ENCODE data around the gene MRPS21. TPM values are rescaled to one million over a fixed set of nuclear protein-coding genes. Genes with fewer than 3 reads are reported as not detected.

Gene MRPS21
- total RNA-seq, 2 donors from 2014 or later = 17.9 to 23.4 TPM

DNA sequence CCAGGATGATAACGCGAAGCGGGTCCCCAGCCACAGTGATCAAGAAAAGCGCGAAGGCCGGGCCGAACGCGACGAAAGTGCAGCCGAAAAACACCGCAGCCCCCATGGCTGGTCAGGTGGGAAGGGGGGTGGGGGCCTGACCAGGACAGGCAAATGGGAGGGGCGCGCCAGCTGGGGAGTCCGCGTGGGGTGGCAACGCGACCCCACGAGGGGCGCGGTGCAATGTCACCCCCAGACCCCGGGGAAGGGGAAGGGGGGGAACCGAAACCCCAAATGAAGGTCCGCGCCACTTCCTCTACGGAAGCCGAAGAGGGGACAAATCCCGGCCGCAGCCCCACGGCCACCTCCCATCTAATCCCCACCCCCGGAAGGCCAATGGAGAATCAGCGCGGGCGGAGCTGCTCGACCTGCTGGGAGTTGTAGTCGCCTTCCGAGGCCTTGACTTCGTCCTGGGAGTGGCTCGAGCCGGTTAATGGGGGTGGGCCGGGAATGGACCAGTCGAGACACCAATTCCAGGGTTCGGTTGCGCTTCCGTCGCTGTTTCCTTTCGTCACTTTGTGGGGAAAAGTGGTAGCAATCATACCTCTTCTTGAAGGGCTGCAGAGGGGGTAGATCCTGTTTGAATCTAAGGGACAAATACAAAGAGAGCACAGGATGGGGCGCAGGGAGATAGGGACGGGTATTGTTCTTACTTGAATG lies 24.8 kb upstream of the MRPS21 start, which contains the start of gene APH1A:
TSS of gene APH1A (minus strand) at position 312 of the 699 bp plus-strand sequence. CDS start at position 106, 206 bp downstream.
- peaks cover 0 to 10% of the 10 kb centered on the region in 2 donors for H3K36me3 ChIP-seq (replicated peaks in 1 of 2; ENCODE audit: insufficient read depth in 1 of 2, low read depth in 2 of 2)
- peak; percentile 99 for ATAC-seq
- no peaks in the 10 kb centered on the region for H3K27me3 ChIP-seq
- peak within 1 kb of the TSS; percentile 92 to 98 for H3K4me3 ChIP-seq
- TF ChIP-seq, protein P1, sequence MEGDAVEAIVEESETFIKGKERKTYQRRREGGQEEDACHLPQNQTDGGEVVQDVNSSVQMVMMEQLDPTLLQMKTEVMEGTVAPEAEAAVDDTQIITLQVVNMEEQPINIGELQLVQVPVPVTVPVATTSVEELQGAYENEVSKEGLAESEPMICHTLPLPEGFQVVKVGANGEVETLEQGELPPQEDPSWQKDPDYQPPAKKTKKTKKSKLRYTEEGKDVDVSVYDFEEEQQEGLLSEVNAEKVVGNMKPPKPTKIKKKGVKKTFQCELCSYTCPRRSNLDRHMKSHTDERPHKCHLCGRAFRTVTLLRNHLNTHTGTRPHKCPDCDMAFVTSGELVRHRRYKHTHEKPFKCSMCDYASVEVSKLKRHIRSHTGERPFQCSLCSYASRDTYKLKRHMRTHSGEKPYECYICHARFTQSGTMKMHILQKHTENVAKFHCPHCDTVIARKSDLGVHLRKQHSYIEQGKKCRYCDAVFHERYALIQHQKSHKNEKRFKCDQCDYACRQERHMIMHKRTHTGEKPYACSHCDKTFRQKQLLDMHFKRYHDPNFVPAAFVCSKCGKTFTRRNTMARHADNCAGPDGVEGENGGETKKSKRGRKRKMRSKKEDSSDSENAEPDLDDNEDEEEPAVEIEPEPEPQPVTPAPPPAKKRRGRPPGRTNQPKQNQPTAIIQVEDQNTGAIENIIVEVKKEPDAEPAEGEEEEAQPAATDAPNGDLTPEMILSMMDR (IDR thresholded peaks at IDR 0.05) = no peak
- peak; percentile 19 to 76 (median 63) for TF ChIP-seq POLR2A (IDR thresholded peaks at IDR 0.05)
- intact Hi-C loops (cut with DNase I) = no loop called here
- 0 to 1% methylated on average over 26 to 43 of the region's 49 CpGs for WGBS, 2 donors
- peaks cover 12% of the 10 kb centered on the region for H3K4me1 ChIP-seq
- H3K9me3 ChIP-seq = no peaks in the 10 kb centered on the region
- peak; percentile 94 to 97 (median 96) for DNase-seq
- H3K27ac ChIP-seq = peak within 1 kb of the TSS; percentile 70 to 93 (median 88)

DNA sequence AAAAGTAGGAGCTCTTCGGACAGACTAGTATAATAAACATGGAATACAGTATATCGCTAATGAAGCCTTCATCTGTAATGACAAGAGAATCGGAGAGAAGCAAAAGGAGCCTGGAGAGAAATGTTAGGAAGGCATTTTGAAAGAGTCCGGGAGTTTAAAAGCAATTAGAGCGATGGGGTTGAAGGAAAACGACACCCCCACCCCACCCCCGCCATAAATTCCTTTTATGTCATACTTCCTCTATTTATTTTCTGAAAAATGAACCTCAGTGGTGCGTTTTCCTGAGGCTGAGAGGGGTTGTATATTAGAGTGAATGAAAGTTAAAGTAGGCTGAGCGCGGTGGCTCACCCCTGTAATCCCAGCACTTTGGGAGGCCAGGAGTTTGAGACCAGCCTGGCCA lies 24.2 kb upstream of the MRPS21 start:
- 31 to 43% methylated on average over 10 of the region's 10 CpGs for WGBS, 2 donors
- DNase-seq (no peak), ATAC-seq (no peak)
- Histone ChIP-seq H3K27me3 (no peaks in the 10 kb centered on the region), H3K27ac (peak overlapping the region in 3 of 4 donors; percentile 87 to 93 (median 90)), H3K36me3 (replicated peaks in 1 of 2; ENCODE audit: insufficient read depth in 1 of 2, low read depth in 2 of 2) (peaks cover 0 to 9% of the 10 kb centered on the region in 2 donors), H3K9me3 (no peaks in the 10 kb centered on the region), H3K4me1 (peaks cover 12% of the 10 kb centered on the region), H3K4me3 (no peak overlapping the region)
- TF ChIP-seq, protein P1 (IDR thresholded peaks at IDR 0.05) = no peak
- no peak for TF ChIP-seq POLR2A (IDR thresholded peaks at IDR 0.05)
- intact Hi-C loops (cut with DNase I) = no loop called here

DNA sequence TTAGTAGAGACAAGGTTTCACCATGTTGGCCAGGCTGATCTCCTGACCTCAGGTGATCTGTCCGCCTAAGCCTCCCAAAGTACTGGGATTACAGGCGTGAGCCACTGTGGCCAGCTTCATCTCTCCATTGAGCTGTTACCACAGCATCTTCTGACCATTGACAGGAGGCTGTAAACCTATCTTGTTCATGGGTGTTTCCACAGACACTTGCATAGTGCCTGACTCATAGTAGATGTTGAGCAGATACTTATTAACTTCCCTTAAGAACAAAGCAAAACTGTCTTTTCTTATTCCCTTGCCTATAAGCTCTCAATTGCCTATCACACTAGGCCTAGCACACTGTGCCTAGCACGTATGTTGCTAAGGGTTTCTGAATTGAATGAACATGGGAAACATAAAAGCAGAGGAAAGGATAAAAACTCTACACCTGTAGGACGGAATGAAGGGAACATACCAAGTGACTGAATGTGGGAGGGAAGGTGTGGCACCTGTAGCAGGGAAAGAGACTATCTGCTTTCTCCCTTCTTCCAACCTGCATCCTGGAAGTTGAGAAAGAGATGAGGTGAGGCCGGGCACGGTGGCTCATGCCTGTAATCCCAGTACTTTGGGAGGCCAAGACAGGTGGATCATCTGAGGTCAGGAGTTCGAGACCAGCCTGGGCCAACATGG lies 22.2 kb upstream of the MRPS21 start:
- Histone ChIP-seq H3K27me3 (no peaks in the 10 kb centered on the region), H3K27ac (no peak overlapping the region), H3K4me3 (no peak overlapping the region), H3K4me1 (peaks cover 12% of the 10 kb centered on the region), H3K9me3 (no peaks in the 10 kb centered on the region), H3K36me3 (replicated peaks in 1 of 2; ENCODE audit: insufficient read depth in 1 of 2, low read depth in 2 of 2) (peaks cover 0 to 3% of the 10 kb centered on the region in 2 donors)
- DNase-seq (no peak), ATAC-seq (no peak)
- intact Hi-C loops (cut with DNase I) = no loop called here
- TF ChIP-seq, protein P1 (IDR thresholded peaks at IDR 0.05) = no peak
- no peak for TF ChIP-seq POLR2A (IDR thresholded peaks at IDR 0.05)
- 70 to 81% methylated on average over 7 of the region's 7 CpGs for WGBS, 2 donors

DNA sequence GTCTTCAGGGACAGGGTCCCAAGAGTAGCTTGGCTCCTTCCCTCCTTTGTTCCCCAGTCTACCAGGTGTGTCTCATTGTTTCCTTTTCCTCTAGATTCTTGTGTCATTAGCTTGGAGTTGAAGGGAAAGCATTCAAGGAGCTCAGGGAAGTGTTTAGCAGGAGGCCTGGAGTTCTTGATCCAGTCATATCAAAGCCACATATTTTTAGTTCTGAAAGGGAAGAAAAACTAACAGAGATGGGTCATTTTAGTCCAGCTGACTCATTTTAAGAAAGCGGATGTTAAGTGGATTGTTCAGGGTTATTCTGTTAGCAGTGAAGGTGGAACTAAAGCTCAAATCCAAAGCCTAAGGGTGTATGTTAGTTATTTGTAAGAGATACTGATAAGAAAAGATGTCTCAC lies 20.4 kb upstream of the MRPS21 start:
- H3K4me3 ChIP-seq = no peak overlapping the region

More for the DNA sequence above, 20.4 kb upstream of the MRPS21 start:
- no peak for DNase-seq
- intact Hi-C loops (cut with DNase I) = no loop called here
- Histone ChIP-seq H3K27ac (no peak overlapping the region), H3K36me3 (replicated peaks in 1 of 2; ENCODE audit: insufficient read depth in 1 of 2, low read depth in 2 of 2) (no peaks in the 10 kb centered on the region), H3K4me1 (no peaks in the 10 kb centered on the region), H3K27me3 (no peaks in the 10 kb centered on the region), H3K9me3 (no peaks in the 10 kb centered on the region)
- 64 to 68% methylated on average over 1 of the region's 1 CpG for WGBS, 2 donors
- TF ChIP-seq, protein P1 (IDR thresholded peaks at IDR 0.05) = no peak
- TF ChIP-seq POLR2A (IDR thresholded peaks at IDR 0.05) = no peak
- no peak for ATAC-seq
